Peyer's patch (tissue), 4 donors: ENCODE data around the gene USPL1.

Experiments used
- POLR2A ChIP-seq, 2 donors: fragments of 450-650 bp; IDR thresholded peaks; one replicate each; pipeline ENCODE4 v1.5.1; 2017; ENCODE audit warnings: antibody characterized with exemption in 2 of 2, mild to moderate bottlenecking in 2 of 2, moderate library complexity in 2 of 2
- TF ChIP-seq, protein P1 (sequence below), 6 experiments: fragments of 450-650 bp in 4 of 6; fragments of 200-600 bp in 2 of 6; sonication (generic) in 1 of 6; IDR thresholded peaks; one replicate each; pipeline ENCODE4 v1.5.1; 2017 to 2019; ENCODE audit warnings: antibody characterized with exemption in 6 of 6, mild to moderate bottlenecking in 3 of 6, moderate library complexity in 1 of 6

DNA sequence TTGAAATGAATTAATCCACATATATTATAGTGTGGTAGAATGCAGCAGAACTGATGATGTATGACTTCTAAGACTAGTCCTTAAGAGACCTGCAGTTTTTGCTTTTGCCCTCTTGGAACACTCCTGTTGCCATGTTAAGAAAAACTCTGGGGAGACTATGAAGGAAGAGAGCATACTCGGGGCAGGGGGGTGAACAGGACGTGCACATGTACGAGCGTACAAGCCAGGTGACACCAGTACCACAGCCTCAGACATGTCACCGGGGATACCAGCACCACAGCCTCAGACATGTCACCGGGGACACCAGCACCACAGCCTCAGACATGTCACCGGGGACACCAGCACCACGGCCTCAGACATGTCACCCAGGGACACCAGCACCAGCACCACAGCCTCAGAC is 15.9 kb upstream of the USPL1 start:
- TF ChIP-seq, protein P1, sequence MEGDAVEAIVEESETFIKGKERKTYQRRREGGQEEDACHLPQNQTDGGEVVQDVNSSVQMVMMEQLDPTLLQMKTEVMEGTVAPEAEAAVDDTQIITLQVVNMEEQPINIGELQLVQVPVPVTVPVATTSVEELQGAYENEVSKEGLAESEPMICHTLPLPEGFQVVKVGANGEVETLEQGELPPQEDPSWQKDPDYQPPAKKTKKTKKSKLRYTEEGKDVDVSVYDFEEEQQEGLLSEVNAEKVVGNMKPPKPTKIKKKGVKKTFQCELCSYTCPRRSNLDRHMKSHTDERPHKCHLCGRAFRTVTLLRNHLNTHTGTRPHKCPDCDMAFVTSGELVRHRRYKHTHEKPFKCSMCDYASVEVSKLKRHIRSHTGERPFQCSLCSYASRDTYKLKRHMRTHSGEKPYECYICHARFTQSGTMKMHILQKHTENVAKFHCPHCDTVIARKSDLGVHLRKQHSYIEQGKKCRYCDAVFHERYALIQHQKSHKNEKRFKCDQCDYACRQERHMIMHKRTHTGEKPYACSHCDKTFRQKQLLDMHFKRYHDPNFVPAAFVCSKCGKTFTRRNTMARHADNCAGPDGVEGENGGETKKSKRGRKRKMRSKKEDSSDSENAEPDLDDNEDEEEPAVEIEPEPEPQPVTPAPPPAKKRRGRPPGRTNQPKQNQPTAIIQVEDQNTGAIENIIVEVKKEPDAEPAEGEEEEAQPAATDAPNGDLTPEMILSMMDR (IDR thresholded peaks at IDR 0.05), result no peak
- no peak for TF ChIP-seq POLR2A (IDR thresholded peaks at IDR 0.05)
